ENCODE results near the gene DUSP9.

Gene DUSP9

DNA sequence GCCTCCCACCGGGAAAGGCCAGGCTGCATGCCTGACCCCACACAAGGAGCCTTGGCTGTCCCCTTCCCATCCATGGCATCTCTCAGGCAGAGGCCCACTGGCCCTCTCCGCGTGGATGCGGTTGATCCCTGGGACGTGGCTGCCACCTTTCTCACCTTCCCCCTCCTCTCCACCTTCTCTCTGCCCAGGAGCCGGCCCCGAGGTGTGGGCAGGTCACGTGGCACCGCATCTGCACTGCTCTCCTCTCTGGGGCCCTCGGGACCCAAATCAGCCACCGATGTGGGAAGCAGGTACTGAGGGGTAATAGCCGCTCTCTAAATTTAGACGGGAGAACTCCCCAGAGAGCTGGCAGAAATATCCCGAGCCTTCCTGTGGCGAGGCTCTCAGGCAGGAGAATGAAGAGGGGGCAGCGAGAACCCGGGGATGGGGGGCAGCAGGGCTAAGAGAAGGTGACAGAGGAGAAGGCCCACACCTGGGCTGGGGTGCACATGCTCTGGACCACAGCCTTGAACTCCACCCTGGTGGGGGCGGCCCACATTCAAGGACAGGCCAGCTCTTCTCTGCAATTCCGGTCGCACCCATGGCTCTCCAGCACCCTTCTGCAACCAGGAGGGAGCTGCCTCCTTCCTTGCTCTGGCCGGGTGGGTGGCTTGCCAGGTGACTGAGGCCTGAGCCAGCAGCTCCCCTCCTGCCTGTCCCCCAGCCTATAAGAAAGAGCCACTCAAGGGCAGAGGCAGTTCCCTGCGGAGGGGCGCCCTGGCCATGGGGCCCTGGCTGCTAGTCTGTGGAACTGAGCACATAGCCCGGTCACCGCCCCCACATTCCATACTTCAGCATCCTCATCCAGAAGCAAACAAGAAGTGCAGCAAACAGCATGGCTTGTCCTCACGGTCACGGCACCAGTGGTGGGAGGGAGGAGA, 9.6 kb upstream of the DUSP9 start:
- no peak for DNase-seq (ENCODE audit: low read depth)
- no peak overlapping the region for H3K4me3 ChIP-seq (ENCODE audit: low read depth, low read length)
- TF ChIP-seq, protein P1, sequence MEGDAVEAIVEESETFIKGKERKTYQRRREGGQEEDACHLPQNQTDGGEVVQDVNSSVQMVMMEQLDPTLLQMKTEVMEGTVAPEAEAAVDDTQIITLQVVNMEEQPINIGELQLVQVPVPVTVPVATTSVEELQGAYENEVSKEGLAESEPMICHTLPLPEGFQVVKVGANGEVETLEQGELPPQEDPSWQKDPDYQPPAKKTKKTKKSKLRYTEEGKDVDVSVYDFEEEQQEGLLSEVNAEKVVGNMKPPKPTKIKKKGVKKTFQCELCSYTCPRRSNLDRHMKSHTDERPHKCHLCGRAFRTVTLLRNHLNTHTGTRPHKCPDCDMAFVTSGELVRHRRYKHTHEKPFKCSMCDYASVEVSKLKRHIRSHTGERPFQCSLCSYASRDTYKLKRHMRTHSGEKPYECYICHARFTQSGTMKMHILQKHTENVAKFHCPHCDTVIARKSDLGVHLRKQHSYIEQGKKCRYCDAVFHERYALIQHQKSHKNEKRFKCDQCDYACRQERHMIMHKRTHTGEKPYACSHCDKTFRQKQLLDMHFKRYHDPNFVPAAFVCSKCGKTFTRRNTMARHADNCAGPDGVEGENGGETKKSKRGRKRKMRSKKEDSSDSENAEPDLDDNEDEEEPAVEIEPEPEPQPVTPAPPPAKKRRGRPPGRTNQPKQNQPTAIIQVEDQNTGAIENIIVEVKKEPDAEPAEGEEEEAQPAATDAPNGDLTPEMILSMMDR (IDR thresholded peaks at IDR 0.05; ENCODE audit: low read depth, low read length), result no peak
- TF ChIP-seq, protein P2, sequence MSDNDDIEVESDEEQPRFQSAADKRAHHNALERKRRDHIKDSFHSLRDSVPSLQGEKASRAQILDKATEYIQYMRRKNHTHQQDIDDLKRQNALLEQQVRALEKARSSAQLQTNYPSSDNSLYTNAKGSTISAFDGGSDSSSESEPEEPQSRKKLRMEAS (IDR thresholded peaks at IDR 0.05; ENCODE audit: low read depth, low read length), result no peak
- TF ChIP-seq POLR2A (IDR thresholded peaks at IDR 0.05; ENCODE audit: extremely low read depth, insufficient read length), result no peak
- TF ChIP-seq MYC (IDR thresholded peaks at IDR 0.05; ENCODE audit: low read depth, low read length), result no peak

DNA sequence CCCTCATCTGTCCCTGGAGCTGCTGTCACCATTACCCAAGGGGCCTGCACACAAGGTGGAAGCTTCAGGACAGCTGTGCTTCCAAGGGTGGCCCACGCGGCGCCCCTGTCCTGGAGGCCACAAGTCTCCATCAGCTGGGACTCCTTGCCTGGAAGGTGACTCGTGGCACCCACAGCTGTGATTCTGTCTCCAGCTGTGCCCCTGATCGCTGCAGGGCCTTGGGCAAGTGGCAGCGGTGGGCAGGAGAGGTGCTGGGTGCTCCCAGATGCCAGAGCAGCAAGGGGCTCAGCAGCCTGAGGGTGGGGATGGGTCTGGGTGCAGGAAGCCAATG, 9.0 kb upstream of the DUSP9 start:
- no peak overlapping the region for H3K4me3 ChIP-seq (ENCODE audit: low read depth, low read length)
- TF ChIP-seq, protein P1 (IDR thresholded peaks at IDR 0.05; ENCODE audit: low read depth, low read length), result no peak
- TF ChIP-seq POLR2A (IDR thresholded peaks at IDR 0.05; ENCODE audit: extremely low read depth, insufficient read length), result no peak
- TF ChIP-seq, protein P2 (IDR thresholded peaks at IDR 0.05; ENCODE audit: low read depth, low read length), result no peak
- TF ChIP-seq MYC (IDR thresholded peaks at IDR 0.05; ENCODE audit: low read depth, low read length), result no peak
- no peak for DNase-seq (ENCODE audit: low read depth)

DNA sequence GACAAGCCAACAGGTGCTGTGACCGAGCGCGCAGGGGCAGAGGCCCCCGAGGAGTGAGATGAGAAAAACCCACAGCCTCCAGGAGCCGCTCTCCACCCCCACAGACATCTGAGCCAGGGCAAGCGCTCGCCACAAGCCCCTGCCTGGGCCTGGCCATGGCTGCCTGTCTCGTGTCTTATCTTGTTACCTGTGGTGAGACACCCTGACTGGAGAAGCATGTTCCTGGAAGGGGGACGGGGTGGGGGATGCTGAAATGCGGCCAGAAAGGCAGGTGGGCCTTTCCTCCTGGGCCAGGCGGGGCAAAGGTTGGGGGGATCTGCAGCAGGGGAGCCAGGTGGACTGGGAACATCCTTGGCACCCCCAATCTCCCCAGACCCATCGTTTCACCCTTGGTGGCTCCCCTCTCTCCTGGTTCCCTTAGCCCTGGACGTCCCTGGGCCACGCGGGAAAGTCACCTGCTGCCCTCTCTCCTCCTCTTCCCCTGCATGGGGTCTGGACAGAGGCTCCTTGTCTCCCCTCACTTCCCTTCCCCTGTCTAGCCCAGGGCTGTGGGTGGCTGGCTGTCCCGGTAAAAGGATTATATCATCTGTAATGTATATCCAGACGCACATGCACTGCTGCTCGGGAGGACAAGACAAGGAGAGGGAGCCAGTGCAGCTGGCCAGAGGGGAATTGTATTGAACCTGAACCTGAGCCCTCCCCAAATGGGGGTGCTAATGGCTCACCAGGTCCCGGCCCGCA, 8.4 kb upstream of the DUSP9 start:
- H3K4me3 ChIP-seq (ENCODE audit: low read depth, low read length), result no peak overlapping the region
- DNase-seq (ENCODE audit: low read depth), result no peak
- TF ChIP-seq MYC (IDR thresholded peaks at IDR 0.05; ENCODE audit: low read depth, low read length) (no peak), POLR2A (IDR thresholded peaks at IDR 0.05; ENCODE audit: extremely low read depth, insufficient read length) (no peak)
- TF ChIP-seq, protein P1 (IDR thresholded peaks at IDR 0.05; ENCODE audit: low read depth, low read length), result no peak
- TF ChIP-seq, protein P2 (IDR thresholded peaks at IDR 0.05; ENCODE audit: low read depth, low read length), result no peak

DNA sequence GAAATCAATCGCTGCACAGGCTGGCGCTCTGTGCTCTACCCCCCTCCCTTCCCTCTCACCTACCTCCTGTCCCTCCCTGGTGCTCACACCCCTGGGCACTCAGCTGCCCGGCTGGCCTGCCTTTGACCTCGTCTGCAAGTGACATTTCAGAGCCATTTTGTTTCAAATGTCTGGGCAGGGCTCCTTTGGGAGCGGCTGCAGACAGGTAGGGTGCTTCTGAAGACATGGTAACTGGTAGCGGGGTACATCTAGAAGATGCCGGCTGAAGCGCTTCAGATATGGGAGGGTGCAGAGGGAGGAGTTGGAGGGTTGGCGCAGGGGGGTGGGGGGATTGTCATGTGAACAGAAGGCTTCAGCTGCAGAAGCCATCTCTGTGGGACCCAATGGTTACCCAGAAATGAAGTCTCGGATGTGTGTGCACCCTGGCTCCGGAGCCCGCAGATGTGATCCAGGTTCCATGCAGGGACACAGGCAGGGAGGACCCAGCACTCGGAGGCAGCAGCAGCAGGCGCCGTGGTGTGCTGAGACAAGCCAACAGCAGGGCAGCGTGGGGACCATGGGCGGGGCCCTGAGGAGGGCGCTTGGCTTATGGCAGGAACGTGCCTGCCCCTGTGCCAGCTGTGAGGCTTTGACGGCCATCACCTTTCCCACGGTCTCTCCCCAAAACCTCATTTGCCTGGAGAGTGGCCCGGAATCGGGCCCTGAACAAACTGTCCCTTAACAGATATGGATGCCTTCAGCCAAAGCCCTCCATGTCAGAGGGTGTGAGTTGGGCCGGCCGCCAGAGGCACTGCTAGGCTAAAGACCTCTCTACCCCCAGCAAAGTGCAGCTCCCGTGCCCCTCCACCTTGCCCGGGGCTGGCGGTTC, 7.6 kb upstream of the DUSP9 start:
- TF ChIP-seq, protein P1 (IDR thresholded peaks at IDR 0.05; ENCODE audit: low read depth, low read length), result no peak
- TF ChIP-seq MYC (IDR thresholded peaks at IDR 0.05; ENCODE audit: low read depth, low read length) (no peak), POLR2A (IDR thresholded peaks at IDR 0.05; ENCODE audit: extremely low read depth, insufficient read length) (no peak)
- TF ChIP-seq, protein P2 (IDR thresholded peaks at IDR 0.05; ENCODE audit: low read depth, low read length), result no peak
- DNase-seq (ENCODE audit: low read depth), result no peak
- H3K4me3 ChIP-seq (ENCODE audit: low read depth, low read length), result no peak overlapping the region

DNA sequence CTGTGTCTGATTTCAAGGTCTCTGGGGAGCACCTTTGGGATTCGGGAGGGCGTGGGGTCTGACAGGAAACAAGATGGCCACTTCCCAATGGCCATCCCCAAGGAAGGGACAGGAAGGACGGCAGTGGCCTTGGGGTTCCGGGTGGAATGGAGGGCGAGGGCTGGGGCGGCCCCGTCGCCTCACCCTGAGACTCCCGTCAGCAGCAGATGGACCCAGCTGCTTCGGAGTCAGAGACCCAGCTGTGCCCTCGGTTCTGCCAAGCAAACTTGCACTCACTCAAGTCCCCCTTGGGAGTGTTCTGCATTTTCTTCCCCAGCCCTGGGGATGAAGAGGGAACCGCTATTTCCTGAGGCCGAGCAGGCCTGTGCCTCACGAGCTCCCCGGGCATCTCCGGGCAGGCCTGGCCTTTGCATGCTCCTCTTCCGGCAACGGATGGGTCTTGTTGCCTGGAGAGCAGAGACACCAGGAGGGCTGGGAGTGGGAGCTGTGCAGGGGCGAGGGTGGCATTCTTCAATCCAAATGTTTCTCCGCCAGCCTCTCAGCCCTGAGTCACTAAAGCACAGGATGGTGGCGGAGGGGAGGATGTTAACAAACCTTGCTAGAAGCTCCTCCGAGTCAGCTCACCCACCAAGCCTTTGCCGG, 6.8 kb upstream of the DUSP9 start:
- no peak for DNase-seq (ENCODE audit: low read depth)
- TF ChIP-seq, protein P1 (IDR thresholded peaks at IDR 0.05; ENCODE audit: low read depth, low read length), result no peak
- TF ChIP-seq, protein P2 (IDR thresholded peaks at IDR 0.05; ENCODE audit: low read depth, low read length), result no peak
- TF ChIP-seq POLR2A (IDR thresholded peaks at IDR 0.05; ENCODE audit: extremely low read depth, insufficient read length) (no peak), MYC (IDR thresholded peaks at IDR 0.05; ENCODE audit: low read depth, low read length) (no peak)
- H3K4me3 ChIP-seq (ENCODE audit: low read depth, low read length), result no peak overlapping the region

Measured in NB4 (cell line).